HG03521 (cell line): ENCODE measurements around the gene MYO9B.
"Not testable (repeated sequence)": the region's sequence is repeated elsewhere in the genome, so short reads cannot be mapped to it uniquely, and the experiment has no call there.

Experiments
- ATAC-seq: cut with Tn5 transposase; IDR thresholded peaks from one replicate; pipeline ENCODE4 v1.9.1; 2021; ENCODE audit warnings: mild to moderate bottlenecking, moderate library complexity; ENCODE audit not compliant: unreplicated experiment

MYO9B gene

GRCh38 chr19:17090583-17090982 is 15.0 kb downstream of the MYO9B start:
- no peak for ATAC-seq

- no peak for ATAC-seq
These were observed 16.3 kb downstream of the MYO9B start for GRCh38 chr19:17091758-17092333.

- ATAC-seq = no peak
These were observed 17.1 kb downstream of the MYO9B start for GRCh38 chr19:17092696-17093095.

- ATAC-seq = not testable (repeated sequence)
These were observed 19.1 kb downstream of the MYO9B start for GRCh38 chr19:17094694-17095093.

- no peak for ATAC-seq
These were observed 19.8 kb downstream of the MYO9B start for GRCh38 chr19:17095141-17095919.

- ATAC-seq = no peak
These were observed 22.1 kb downstream of the MYO9B start for GRCh38 chr19:17097593-17098126.

GRCh38 chr19:17098326-17098725 is 22.7 kb downstream of the MYO9B start:
- ATAC-seq = no peak

GRCh38 chr19:17101686-17102628 is 26.4 kb downstream of the MYO9B start:
- no peak for ATAC-seq

- no peak for ATAC-seq
These were observed 27.6 kb downstream of the MYO9B start for GRCh38 chr19:17103177-17103576.

GRCh38 chr19:17104679-17105078 is 29.1 kb downstream of the MYO9B start:
- no peak for ATAC-seq

- ATAC-seq = no peak
These were observed 30.0 kb downstream of the MYO9B start for GRCh38 chr19:17105556-17105955.

GRCh38 chr19:17106964-17107363 is 31.4 kb downstream of the MYO9B start:
- ATAC-seq = not testable (repeated sequence)

GRCh38 chr19:17107546-17108452 is 32.2 kb downstream of the MYO9B start:
- ATAC-seq = no peak

GRCh38 chr19:17108453-17108784 is 32.8 kb downstream of the MYO9B start:
- no peak for ATAC-seq

GRCh38 chr19:17109300-17109699 is 33.7 kb downstream of the MYO9B start:
- no peak for ATAC-seq

- no peak for ATAC-seq
These were observed 34.5 kb downstream of the MYO9B start for GRCh38 chr19:17109962-17110598.

GRCh38 chr19:17110599-17110966 is 35.0 kb downstream of the MYO9B start:
- no peak for ATAC-seq

GRCh38 chr19:17111766-17112165 is 36.2 kb downstream of the MYO9B start:
- no peak for ATAC-seq

- ATAC-seq = no peak
These were observed 36.7 kb downstream of the MYO9B start for GRCh38 chr19:17112271-17112670.

- ATAC-seq = no peak
These were observed 37.1 kb downstream of the MYO9B start for GRCh38 chr19:17112700-17113099.
